PC-9 (cell line): ENCODE results near the gene THBS3. TPM values are rescaled to one million over a fixed set of nuclear protein-coding genes. Genes with fewer than 3 reads are reported as not detected.
"Not testable (repeated sequence)": the region's sequence is repeated elsewhere in the genome, so short reads cannot be mapped to it uniquely, and the experiment has no call there.

Experiments used
- BruUV-seq: library from RNA; stranded (reverse); fragments of 400-500 nt; replicated peaks from 2 replicates; lab custom pipeline; 2021; lab: Mats Ljungman, UMichigan
- CTCF ChIA-PET: fragments of 300-600 bp; sonication (Branson Sonifier 250); formaldehyde crosslinking; loops from one replicate; lab custom pipeline; 2022; ENCODE audit warnings: antibody characterized with exemption; lab: Charles Lee
- POLR2A ChIA-PET: fragments of 300-600 bp; sonication (Branson Sonifier 250); formaldehyde crosslinking; loops from one replicate; lab custom pipeline; 2022; ENCODE audit warnings: antibody characterized with exemption; ENCODE audit not compliant: unreplicated experiment; lab: Charles Lee
- DNase-seq, 2 experiments: peaks; one replicate each; pipeline versions ENCODE4 v3.0.0 to v3.0.0-alpha.2; 2015 to 2022; ENCODE audit warnings: mixed read lengths in 1 of 2
- H2AFZ ChIP-seq: fragments of 200-600 bp; sonication (generic); 2 replicates; pipeline ENCODE4 v1.8.1; 2017; ENCODE audit warnings: antibody characterized with exemption
- H3F3A ChIP-seq: fragments of 200-600 bp; sonication (generic); 2 replicates; pipeline ENCODE4 v1.8.1; 2017; ENCODE audit warnings: antibody characterized with exemption, mild to moderate bottlenecking, low read depth; ENCODE audit not compliant: insufficient read depth
- H3K27ac ChIP-seq: fragments of 200-600 bp; sonication (generic); 2 replicates; pipeline ENCODE4 v1.6.1; 2016; ENCODE audit warnings: mixed run types
- H3K27me3 ChIP-seq: fragments of 200-600 bp; sonication (generic); 2 replicates; pipeline ENCODE4 v1.6.1; 2016; ENCODE audit warnings: low read depth, mixed run types; ENCODE audit not compliant: insufficient read depth
- H3K36me3 ChIP-seq: fragments of 200-600 bp; sonication (generic); 2 replicates; pipeline ENCODE4 v1.6.1; 2016; ENCODE audit warnings: low read depth, mixed run types
- H3K4me1 ChIP-seq: fragments of 200-600 bp; sonication (generic); replicated peaks from 2 replicates; pipeline ENCODE4 v1.6.1; 2016; ENCODE audit warnings: mixed run types; ENCODE audit not compliant: insufficient read depth
- H3K4me2 ChIP-seq: fragments of 200-600 bp; sonication (generic); 2 replicates; pipeline ENCODE4 v1.6.1; 2017; ENCODE audit warnings: mixed run types
- H3K4me3 ChIP-seq: fragments of 200-600 bp; sonication (generic); 2 replicates; pipeline ENCODE4 v1.6.1; 2016; ENCODE audit warnings: mixed run types
- H3K79me2 ChIP-seq: fragments of 200-600 bp; sonication (generic); 2 replicates; pipeline ENCODE4 v1.6.1; 2017; ENCODE audit warnings: low read depth, mixed run types
- H3K9me2 ChIP-seq: fragments of 200-600 bp; sonication (generic); 2 replicates; pipeline ENCODE4 v1.8.1; 2017; ENCODE audit warnings: mild to moderate bottlenecking; ENCODE audit not compliant: insufficient read depth
- H3K9me3 ChIP-seq: fragments of 200-600 bp; sonication (generic); 2 replicates; pipeline ENCODE4 v1.8.1; 2016; ENCODE audit warnings: low read depth; ENCODE audit not compliant: insufficient read depth
- H4K20me1 ChIP-seq: fragments of 200-600 bp; sonication (generic); 2 replicates; pipeline ENCODE4 v1.8.1; 2017; ENCODE audit not compliant: insufficient read depth
- EZH2 ChIP-seq: fragments of 200-600 bp; sonication (generic); IDR thresholded peaks from 2 replicates; pipeline ENCODE4 v1.8.0; 2017; ENCODE audit warnings: antibody characterized with exemption, low read depth
- intact Hi-C: fragments of 100-400 bp; cut with micrococcal nuclease; formaldehyde crosslinking; loops from one replicate; pipeline ENCODE4 v1.10.0; 2022; ENCODE audit not compliant: unreplicated experiment
- total RNA-seq: library from RNA; stranded (reverse); gene quantifications from 2 replicates; pipeline ENCODE4 v1.2.3, GENCODE V29; 2021
- TF ChIP-seq, protein P1 (sequence below): fragments of 200-600 bp; sonication (generic); conservative IDR thresholded peaks from 2 replicates; pipeline ENCODE4 v1.6.1; 2017; ENCODE audit warnings: mixed run types, antibody characterized with exemption, mild to moderate bottlenecking, moderate library complexity

The THBS3 gene
- total RNA-seq, 1 experiment from 2014 or later, result 45.4 TPM

DNA sequence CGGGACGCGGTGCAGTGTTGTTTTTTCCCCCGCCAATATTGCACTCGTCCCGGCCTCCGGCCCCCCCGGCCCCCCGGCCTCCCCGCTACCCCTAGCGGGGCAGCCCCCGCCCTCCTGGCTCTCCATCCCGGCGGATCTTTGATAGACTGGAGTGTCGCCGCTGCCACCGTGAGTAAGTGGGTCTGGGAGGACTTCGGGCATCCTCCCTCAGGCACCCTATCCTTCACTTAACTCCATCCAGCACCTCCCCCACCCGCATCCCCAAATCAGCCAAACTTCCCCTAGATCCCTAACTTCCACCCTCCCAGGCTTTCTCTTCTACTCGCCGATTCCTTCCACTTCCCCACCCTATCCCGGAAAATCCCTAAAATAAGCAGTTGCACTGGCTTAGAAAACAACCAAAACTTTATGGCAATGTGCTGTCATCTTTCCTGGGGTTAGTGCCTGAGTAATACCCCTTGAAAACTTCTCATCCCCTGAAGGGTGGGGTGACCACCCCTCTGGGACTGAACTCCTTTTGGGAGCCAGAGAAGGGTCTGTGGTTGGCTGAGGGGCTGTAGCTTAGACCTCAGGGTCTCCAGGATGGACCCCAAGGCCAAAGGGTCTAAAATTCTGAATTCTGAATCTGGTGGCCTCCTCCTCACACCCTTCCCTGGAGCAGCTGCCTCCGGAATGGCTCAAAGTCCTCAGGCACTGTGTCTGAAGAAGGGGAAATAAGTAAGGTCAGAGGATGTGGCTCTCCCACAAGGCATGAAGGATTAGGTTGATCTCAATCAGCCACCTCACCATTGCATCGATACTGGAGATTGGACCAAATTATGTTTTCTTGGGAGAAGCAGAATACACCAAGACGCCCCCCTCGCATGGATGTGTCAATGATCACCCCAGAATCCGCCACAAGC is 12.2 kb downstream of the THBS3 start:
- no peaks in the 10 kb centered on the region for H3K27me3 ChIP-seq
- TF ChIP-seq EZH2, result no peak
- TF ChIP-seq, protein P1, sequence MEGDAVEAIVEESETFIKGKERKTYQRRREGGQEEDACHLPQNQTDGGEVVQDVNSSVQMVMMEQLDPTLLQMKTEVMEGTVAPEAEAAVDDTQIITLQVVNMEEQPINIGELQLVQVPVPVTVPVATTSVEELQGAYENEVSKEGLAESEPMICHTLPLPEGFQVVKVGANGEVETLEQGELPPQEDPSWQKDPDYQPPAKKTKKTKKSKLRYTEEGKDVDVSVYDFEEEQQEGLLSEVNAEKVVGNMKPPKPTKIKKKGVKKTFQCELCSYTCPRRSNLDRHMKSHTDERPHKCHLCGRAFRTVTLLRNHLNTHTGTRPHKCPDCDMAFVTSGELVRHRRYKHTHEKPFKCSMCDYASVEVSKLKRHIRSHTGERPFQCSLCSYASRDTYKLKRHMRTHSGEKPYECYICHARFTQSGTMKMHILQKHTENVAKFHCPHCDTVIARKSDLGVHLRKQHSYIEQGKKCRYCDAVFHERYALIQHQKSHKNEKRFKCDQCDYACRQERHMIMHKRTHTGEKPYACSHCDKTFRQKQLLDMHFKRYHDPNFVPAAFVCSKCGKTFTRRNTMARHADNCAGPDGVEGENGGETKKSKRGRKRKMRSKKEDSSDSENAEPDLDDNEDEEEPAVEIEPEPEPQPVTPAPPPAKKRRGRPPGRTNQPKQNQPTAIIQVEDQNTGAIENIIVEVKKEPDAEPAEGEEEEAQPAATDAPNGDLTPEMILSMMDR, result no peak
- BruUV-seq, result TSS peak; percentile 63
- H3K79me2 ChIP-seq, result no peaks in the 10 kb centered on the region
- peaks cover 14% of the 10 kb centered on the region for H3K4me1 ChIP-seq
- no peak for DNase-seq
- no peaks in the 10 kb centered on the region for H4K20me1 ChIP-seq
- H3F3A ChIP-seq, result peaks cover 16% of the 10 kb centered on the region; the same call in 1 of the 2 replicates
- no peaks in the 10 kb centered on the region for H3K9me3 ChIP-seq
- H3K36me3 ChIP-seq, result no peaks in the 10 kb centered on the region
- ChIA-PET CTCF (interaction anchor here (0.6 to 2.7 kb wide), 3 partner anchors 12 to 721 kb away, joined by 3 to 15 read pairs (median 4); partner anchors contain the start of genes KRTCAP2 and TRIM46), POLR2A (interaction anchor here (0.6 to 2.5 kb wide), 12 partner anchors 11 to 213 kb away, joined by 3 to 17 read pairs (median 3); partner anchors contain the start of genes KRTCAP2 and THBS3)
- no peak overlapping the region for H2AFZ ChIP-seq
- peak overlapping the region; percentile 95 for H3K4me2 ChIP-seq
- intact Hi-C loops, result no loop called here
- no peak overlapping the region for H3K27ac ChIP-seq
- H3K4me3 ChIP-seq, result peak overlapping the region; percentile 73; the same call in 1 of the 2 replicates
- H3K9me2 ChIP-seq, result no peaks in the 10 kb centered on the region

DNA sequence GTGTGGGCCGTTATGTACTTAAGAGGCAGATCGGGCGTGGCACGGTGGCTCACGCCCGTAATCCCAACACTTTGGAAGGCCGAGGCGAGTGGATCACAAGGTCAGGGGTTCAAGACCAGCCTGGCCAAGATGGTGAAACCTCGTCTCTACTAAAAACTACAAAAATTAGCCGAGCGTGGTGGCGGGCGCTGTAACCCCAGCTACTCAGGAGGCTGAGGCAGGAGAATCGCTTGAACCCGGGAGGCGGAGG is 13.8 kb downstream of the THBS3 start:
- Histone ChIP-seq H2AFZ (peak overlapping the region; percentile 77), H3F3A (peaks cover 16% of the 10 kb centered on the region; the same call in 1 of the 2 replicates), H3K27ac (peak overlapping the region; percentile 59), H3K4me3 (peak overlapping the region; percentile 73; the same call in 1 of the 2 replicates), H3K4me1 (peaks cover 14% of the 10 kb centered on the region), H3K4me2 (peak overlapping the region; percentile 95)
- POLR2A ChIA-PET, result interaction anchor here (0.6 to 2.5 kb wide), 10 partner anchors 9 to 1119 kb away, joined by 3 to 26 read pairs (median 7); no protein-coding TSS in a partner anchor
- intact Hi-C loops, result loop anchor here (2.0 to 5.0 kb wide), 3 partner anchors 17 to 128 kb away; partner anchors contain the start of gene RUSC1
- H3K27me3 ChIP-seq, BruUV-seq, H3K9me3 ChIP-seq, H3K36me3 ChIP-seq, H3K79me2 ChIP-seq, DNase-seq, H3K9me2 ChIP-seq, H4K20me1 ChIP-seq: not testable (repeated sequence)
- CTCF ChIA-PET, result interaction anchor here (0.5 to 2.7 kb wide), 8 partner anchors 10 to 209 kb away, joined by 3 to 19 read pairs (median 6); partner anchors contain the start of genes KRTCAP2 and TRIM46

DNA sequence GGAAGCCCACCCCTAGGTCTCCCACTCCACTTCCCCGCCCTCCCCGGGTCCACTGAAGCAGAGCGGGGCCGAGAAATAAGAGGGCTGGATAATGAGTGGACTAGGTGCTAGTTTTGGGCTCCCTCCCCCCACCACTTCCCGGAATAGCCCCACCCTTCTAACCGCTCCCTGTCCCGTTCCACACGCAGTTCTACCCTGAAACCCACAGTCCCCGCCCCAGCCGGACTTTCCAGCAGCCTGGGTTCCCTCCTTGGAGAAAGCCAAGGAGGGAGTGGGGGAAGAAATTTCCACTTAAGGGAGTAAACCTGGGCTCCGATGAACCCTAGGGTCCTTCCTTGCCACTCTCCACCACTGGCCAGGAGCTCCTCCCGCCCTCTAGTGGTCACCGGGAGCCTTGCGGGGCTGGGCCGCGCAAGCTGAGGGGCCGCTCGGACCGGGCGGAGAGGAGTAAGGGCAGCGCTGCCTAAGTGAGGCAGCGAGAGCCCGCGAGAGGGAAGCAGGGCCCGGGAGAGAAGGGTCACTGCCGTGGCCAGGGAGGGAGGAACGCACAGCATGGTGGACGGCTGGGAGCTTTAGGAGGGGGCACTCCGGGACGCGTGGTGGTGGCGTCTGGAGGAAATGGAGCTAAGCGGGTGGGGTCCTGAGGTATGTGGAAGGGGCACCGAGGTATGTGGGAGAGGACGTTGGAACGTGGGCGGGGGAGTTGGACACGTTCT is 14.3 kb downstream of the THBS3 start:
- peaks cover 16% of the 10 kb centered on the region; the same call in 1 of the 2 replicates for H3F3A ChIP-seq
- no TSS peak for BruUV-seq
- peak overlapping the region; percentile 73 for H3K4me3 ChIP-seq
- H3K9me2 ChIP-seq, result no peaks in the 10 kb centered on the region
- no peaks in the 10 kb centered on the region for H3K9me3 ChIP-seq
- peaks cover 14% of the 10 kb centered on the region for H3K4me1 ChIP-seq
- H2AFZ ChIP-seq, result peak overlapping the region; percentile 77
- CTCF ChIA-PET, result interaction anchor here (0.5 to 2.7 kb wide), 10 partner anchors 9 to 1583 kb away, joined by 3 to 19 read pairs (median 4); partner anchors contain the start of genes KRTCAP2 and TRIM46
- peak overlapping the region; percentile 59 for H3K27ac ChIP-seq
- no peak for TF ChIP-seq EZH2
- TF ChIP-seq, protein P1, result peak; percentile 97
- DNase-seq, result peak; percentile 79 to 96
- H3K27me3 ChIP-seq, result no peaks in the 10 kb centered on the region
- H3K79me2 ChIP-seq, result no peaks in the 10 kb centered on the region
- POLR2A ChIA-PET, result interaction anchor here (0.6 to 2.5 kb wide), 13 partner anchors 8 to 873 kb away, joined by 3 to 26 read pairs (median 5); partner anchors contain the start of genes CLK2 and KRTCAP2
- intact Hi-C loops, result loop anchor here (2.0 to 5.0 kb wide), 3 partner anchors 17 to 129 kb away; partner anchors contain the start of gene RUSC1
- peak overlapping the region; percentile 95 for H3K4me2 ChIP-seq
- no peaks in the 10 kb centered on the region for H4K20me1 ChIP-seq
- H3K36me3 ChIP-seq, result no peaks in the 10 kb centered on the region
